GM19463 (cell line): ENCODE results near the gene AKR7A2.

Experiments used
- ATAC-seq: cut with Tn5 transposase; IDR thresholded peaks from one replicate; pipeline ENCODE4 v1.9.1; 2021; ENCODE audit warnings: mild to moderate bottlenecking, moderate library complexity; ENCODE audit not compliant: unreplicated experiment

Gene AKR7A2

GRCh38 chr1:19325958-19326747, 14.2 kb upstream of the AKR7A2 start:
- ATAC-seq = no peak

DNA sequence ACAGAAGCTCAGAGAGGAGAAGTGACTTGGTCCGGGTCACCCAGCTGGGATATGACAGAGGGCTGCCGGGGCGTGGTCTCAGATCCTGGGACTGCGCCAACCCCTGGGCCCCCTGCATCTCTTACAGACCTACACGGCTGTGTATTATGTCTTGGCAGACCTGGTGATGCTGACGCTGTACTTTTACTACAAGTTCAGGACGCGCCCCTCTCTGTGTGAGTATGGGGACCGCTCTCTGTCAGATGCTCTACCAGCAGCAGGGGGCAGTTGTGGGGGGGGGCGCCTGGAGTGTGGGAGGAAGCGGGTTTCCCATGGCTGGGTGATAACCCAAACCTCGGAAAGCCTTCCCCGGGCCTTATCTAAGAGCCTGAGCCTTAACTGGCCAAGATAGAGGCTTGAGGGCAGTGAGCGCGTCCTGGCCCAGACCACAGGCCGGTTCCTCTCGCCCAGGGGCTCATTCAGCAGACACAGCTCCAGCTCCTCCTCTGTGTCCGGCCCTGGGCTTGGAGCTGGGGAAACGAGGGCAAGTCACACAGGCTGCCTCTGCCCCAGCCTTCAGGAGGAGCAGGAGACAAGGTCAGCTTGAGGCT, 13.5 kb upstream of the AKR7A2 start:
- ATAC-seq = no peak

DNA sequence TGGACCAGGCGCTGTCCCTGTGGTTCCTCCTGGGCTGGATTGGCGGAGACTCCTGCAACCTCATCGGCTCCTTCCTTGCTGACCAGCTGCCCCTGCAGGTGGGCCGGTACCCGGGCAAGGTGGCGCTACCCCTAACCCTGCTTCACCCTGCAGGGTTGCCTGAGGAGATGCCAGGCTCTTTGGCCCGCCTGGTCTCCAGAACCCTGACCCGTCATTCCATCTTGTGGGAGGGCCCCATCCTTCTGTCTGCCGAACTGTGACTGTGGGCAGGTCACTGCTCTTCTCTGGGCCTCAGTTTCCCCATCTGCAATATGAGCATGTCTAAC, 12.7 kb upstream of the AKR7A2 start:
- no peak for ATAC-seq

DNA sequence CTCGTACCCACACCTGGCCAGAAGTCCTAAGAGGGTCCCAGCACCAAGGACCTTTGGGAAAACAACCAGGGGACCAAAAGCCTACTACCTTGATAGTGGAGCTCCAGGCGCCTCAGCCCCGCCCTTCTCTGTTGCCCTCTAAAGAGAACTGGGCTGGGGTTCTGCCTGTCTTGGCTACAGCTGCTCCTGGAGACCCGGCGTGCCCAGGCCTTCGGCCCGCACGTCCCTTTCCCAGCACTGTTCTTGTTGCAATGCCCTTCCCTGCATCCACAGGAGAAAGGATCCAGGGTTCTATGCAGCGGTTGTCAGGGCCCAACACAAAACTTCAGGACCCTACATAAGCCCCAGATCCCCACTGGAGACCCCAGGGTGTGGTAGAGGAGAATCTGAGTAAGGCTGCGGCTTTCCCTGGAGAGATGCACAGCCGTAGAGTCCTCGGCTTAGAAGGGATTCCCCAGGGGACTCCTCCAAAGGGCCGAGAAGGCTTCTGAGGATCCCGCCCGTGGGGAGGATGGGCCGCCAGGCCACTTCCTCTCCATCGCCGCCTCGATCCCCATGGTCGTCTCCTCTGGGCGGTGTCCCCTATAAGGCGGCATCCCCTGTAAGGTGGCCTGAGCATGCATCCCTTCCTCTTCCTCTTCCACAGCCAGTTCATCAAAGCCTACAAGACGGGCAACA, 12.2 kb upstream of the AKR7A2 start:
- ATAC-seq = no peak

GRCh38 chr1:19322481-19322880, 10.5 kb upstream of the AKR7A2 start:
- no peak for ATAC-seq

DNA sequence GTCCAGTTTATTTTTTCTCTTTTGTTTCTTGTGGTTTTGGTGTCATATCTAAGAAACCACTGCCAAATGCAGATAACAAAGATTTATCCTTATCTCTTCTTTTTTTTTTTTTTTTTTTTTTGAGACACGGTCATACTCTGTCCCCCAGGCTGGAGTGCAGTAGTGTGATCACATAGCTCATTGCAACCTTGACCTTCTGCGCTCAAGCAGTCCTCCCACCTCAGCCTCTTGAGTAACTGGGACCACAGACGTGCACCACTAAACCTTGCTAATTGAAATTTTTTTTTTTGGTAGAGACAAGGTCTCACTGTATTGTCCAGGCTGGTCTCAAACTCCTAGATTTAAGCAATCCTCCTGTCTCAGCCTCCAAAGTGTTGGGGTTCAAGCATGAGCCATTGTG, 9.1 kb upstream of the AKR7A2 start:
- no peak for ATAC-seq

DNA sequence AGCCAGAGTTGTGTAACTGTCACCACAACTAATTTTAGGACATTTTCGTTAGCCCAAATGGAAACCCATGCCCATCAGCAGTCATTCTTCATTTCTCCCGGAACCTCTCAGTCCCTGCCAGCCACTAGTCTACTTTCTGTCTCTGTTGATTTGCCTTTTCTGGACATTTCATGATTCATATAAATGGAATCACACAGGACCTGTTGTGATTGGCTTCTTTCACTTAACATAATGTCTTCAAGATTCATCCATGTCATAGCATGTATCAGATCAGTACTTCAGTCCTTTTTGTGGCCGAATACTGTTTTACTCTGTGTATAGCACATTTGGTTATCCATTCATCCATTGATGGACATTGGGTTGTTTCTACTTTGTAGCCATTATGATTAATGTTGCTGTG, 7.3 kb upstream of the AKR7A2 start:
- ATAC-seq = no peak

DNA sequence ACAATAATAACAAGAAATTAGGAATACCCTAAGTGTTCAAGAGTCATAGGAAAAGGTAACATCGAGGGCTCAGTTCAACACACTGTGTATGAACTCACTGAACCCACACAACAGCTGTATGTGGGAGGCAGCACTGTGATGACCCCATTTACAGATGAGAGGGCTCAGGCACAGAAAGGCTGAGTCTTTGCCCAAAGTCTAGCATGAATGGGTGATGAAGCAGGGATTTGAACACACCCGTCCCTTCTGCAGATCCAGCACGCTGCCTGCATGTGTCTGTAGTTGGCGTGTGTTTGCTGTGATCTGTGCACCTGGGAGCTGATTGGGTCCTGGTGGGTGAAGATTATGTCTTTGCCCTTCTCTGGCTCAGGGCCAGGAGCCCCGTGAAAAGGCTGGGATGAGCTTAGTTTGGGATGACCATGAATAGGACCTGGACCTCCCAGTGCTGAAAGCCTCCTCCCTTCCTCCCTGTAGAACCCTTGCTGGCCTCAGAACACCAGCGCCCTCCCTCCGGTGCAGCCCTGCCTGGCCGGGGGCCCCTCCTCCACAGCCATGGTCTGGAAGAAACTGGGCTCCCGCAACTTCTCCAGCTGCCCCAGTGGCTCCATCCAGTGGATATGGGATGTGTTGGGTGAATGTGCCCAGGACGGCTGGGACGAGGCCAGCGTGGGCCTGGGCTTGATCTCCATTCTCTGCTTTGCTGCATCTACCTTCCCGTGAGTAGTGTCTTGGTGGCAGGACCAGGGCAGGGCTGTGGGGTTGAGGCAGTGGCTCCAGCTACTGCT, 5.4 kb upstream of the AKR7A2 start:
- no peak for ATAC-seq

- peak; percentile 37 for ATAC-seq
These were observed 3.6 kb upstream of the AKR7A2 start for GRCh38 chr1:19315378-19316198.

DNA sequence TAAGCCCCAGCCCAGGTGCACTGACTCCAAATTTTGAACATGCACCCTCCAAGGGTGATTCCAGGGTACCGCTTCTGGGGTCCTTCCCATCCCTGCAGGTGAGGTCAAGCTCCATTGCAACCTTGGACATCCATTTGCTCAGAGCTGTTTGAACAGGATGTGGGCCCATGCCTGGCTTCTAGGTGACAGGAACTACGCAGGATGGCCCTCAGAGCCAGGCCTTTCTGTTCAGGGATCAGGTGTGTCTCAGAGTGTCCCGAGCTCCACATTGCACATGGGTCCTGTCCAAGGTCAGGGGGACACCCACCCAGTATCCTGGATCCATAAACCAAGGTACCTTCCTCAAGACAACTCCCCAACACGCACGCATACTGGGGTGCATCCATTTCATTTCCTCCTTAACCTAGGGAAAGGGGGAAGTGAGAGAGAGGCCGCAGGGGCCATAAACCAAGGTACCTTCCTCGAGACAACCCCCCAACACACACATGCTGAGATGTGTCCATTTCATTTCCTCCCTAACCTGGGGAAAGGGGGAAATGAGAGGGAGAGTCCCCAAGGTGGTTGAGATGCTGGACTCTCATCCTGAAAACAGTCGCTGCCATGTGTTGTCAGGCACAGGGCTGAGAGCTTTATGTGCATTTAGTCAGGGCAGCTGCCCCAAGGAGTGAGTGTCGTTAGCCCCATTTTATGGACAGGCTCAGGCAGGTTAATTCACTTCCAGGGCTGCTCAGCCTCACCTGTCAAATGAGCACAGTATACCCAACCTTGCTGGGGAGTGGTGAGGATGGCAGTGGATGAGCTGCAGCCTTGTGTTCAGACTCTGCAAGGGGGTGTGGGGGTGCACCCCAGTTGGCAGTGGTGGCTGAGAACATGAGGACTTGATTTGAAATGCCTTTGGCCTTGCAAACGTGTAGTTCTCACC, 2.3 kb upstream of the AKR7A2 start:
- no peak for ATAC-seq

GRCh38 chr1:19313636-19313959, 1.7 kb upstream of the AKR7A2 start:
- ATAC-seq = no peak

DNA sequence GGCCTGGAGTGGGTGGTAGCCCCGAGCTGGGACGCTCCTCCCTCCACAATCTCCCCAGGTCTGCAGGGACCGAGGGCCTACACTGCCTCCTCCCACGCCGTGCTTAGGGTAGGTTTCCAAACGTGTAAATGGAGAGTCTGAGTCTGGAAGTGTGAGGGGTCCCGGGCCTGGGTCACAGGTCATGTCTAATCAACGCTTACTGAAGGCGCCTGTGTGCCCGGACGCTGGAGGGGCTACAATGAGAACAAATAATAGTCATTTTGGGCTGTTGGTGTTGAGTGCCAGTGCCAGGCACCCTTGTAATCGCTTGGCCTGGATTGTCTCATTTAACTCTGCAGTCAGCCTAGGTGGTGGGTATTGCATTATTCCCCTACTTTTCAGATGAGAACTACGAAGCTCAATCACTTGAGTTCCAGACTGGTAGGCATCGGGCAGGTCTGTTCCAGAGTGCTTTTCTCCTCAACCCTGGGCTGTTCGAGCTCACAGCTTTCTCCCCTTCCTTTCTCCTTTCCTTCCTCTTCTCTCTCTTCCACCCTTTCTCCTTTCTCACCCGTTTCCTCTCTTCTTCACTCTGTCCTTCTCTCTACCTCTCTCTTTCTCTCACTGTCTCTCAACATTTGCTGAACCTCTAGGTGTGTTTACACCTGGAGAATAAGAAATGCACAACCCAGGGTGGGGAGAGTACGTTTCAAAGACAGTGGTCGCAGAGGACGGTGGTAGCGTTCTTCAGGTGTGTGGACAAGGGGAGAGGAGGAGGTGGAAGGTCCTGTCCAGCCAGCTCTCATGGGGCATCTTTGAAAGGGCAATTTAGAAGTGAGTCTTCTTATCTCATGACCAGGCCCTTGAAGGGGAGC, 1.1 kb upstream of the AKR7A2 start:
- peak; percentile 10 for ATAC-seq

- peak; percentile 5 for ATAC-seq
These were observed 427 bp downstream of the AKR7A2 start for GRCh38 chr1:19311503-19311930.

DNA sequence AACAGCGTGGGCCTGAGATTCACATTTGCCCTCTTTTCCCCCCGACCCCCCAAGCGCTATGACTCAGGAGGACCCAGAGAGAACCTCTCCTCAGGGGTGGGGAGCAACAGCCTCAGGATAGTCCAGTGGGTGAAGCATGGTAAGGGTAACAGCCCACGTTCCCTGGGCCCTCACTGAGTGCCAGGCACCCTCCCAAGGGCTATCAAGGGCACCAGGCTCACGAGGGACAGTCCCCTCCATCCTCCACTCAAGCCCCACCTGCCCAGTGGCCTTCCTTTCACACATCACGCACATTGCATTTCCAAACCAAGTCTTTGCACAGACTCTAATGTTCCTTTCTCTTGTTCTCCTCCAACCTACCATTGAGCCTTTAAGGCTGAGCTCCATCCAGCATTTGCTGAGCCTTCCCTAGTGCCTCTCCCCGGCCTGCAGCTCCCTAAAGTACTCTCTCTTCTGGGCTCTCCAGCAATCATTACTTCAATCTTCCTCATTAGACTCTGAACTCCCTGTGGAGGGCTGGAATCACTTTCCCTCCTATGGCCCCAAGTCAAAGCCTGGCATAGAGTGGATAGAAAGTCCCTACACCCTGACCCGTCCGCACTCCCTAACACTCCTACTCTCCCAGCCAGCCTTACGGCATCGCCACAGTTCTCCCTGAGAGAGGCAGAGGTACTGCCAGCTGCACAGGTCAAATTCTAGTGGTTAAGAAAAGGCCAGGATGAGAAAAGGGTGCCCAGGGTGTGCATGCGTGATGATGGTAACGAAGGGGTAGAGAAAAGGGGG, 1.0 kb downstream of the AKR7A2 start:
- ATAC-seq = no peak

DNA sequence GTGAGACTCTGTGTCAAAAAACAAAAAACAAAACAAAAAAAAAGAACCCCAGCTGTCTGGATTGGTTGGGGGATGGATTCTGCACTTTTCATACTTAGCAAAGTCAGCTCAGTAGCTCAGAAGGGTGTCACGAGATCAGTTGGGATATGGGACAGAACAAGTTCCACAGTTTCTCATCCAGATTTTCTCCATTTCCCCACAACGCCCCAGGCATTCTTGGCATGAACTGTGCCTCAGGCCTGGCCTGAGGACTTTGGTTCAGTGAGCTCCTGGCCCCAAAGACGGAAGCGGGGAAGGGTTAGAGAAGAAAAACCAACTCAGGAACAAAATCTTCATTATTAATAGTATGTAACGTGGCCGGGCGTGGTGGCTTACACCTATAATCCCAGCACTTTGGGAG, 1.9 kb downstream of the AKR7A2 start:
- ATAC-seq = no peak

- ATAC-seq = no peak
These were observed 2.7 kb downstream of the AKR7A2 start for GRCh38 chr1:19309123-19309813.

GRCh38 chr1:19308509-19308907, 3.4 kb downstream of the AKR7A2 start:
- no peak for ATAC-seq
